GM23248 (cell line): ENCODE measurements around the gene SPATA32. TPM values are rescaled to one million over a fixed set of nuclear protein-coding genes. Genes with fewer than 3 reads are reported as not detected.
"Not testable (repeated sequence)": the region's sequence is repeated elsewhere in the genome, so short reads cannot be mapped to it uniquely, and the experiment has no call there.

Experiments
- DNase-seq: peaks from one replicate; pipeline ENCODE4 v3.0.0-alpha.2; 2015
- H2AFZ ChIP-seq: fragments of 200-600 bp; sonication (generic); 2 replicates; pipeline ENCODE4 v1.6.1; 2016; ENCODE audit warnings: antibody characterized with exemption
- H3F3A ChIP-seq: fragments of 200-600 bp; sonication (generic); 2 replicates; pipeline ENCODE4 v1.6.1; 2016; ENCODE audit warnings: mild to moderate bottlenecking, antibody characterized with exemption, mixed run types; ENCODE audit not compliant: insufficient read depth
- H3K27ac ChIP-seq: fragments of 200-600 bp; sonication (generic); 2 replicates; pipeline ENCODE4 v1.5.1; 2016; ENCODE audit warnings: mild to moderate bottlenecking
- H3K27me3 ChIP-seq: fragments of 200-600 bp; sonication (generic); replicated peaks from 2 replicates; pipeline ENCODE4 v1.6.1; 2016; ENCODE audit warnings: mild to moderate bottlenecking; ENCODE audit not compliant: insufficient read depth
- H3K36me3 ChIP-seq: fragments of 200-600 bp; sonication (generic); 2 replicates; pipeline ENCODE4 v1.6.1; 2016; ENCODE audit warnings: low read depth, mild to moderate bottlenecking
- H3K4me1 ChIP-seq: fragments of 200-600 bp; sonication (generic); 2 replicates; pipeline ENCODE4 v1.6.1; 2016; ENCODE audit warnings: mild to moderate bottlenecking; ENCODE audit not compliant: insufficient read depth
- H3K4me2 ChIP-seq: fragments of 200-600 bp; sonication (generic); one replicate; pipeline ENCODE4 v1.6.1; 2016; ENCODE audit warnings: mild to moderate bottlenecking; ENCODE audit not compliant: unreplicated experiment
- H3K4me3 ChIP-seq: fragments of 200-600 bp; sonication (generic); 2 replicates; pipeline ENCODE4 v1.5.1; 2016; ENCODE audit warnings: mild to moderate bottlenecking
- H3K79me2 ChIP-seq: fragments of 200-600 bp; sonication (generic); 2 replicates; pipeline ENCODE4 v1.6.1; 2016; ENCODE audit warnings: mild to moderate bottlenecking; ENCODE audit not compliant: insufficient read depth
- H3K9ac ChIP-seq: fragments of 200-600 bp; sonication (generic); 2 replicates; pipeline ENCODE4 v1.6.1; 2016; ENCODE audit warnings: mild to moderate bottlenecking
- H3K9me2 ChIP-seq: fragments of 200-600 bp; sonication (generic); 2 replicates; pipeline ENCODE4 v1.6.1; 2016; ENCODE audit warnings: mixed run types, mild to moderate bottlenecking, moderate library complexity; ENCODE audit not compliant: insufficient read depth
- H3K9me3 ChIP-seq: fragments of 200-600 bp; sonication (generic); one replicate; pipeline ENCODE4 v1.6.1; 2017; ENCODE audit warnings: low read depth
- H4K20me1 ChIP-seq: fragments of 200-600 bp; sonication (generic); 2 replicates; pipeline ENCODE4 v1.6.0; 2016; ENCODE audit not compliant: insufficient read depth
- EZH2 ChIP-seq: fragments of 200-600 bp; sonication (generic); IDR thresholded peaks from 2 replicates; pipeline ENCODE4 v1.6.1; 2018; ENCODE audit warnings: antibody characterized with exemption, mild to moderate bottlenecking; ENCODE audit not compliant: insufficient read depth, poor library complexity, severe bottlenecking
- EZH2phosphoT487 ChIP-seq: fragments of 200-600 bp; sonication (generic); IDR thresholded peaks from 2 replicates; pipeline ENCODE4 v1.6.1; 2018; ENCODE audit warnings: antibody characterized with exemption, moderate library complexity, mild to moderate bottlenecking, low read depth; ENCODE audit not compliant: insufficient read depth
- WGBS, 2 experiments: methylation state at CpG; one replicate each; pipeline ENCODE4 v1.1.6; 2015 to 2017; ENCODE audit warnings: low lambda C conversion rate in 2 of 2, low coverage in 1 of 2; ENCODE audit errors: missing lambda C conversion rate in 2 of 2; 5-methylcytosine and 5-hydroxymethylcytosine counted together
- in situ Hi-C: fragments of 300-500 bp; cut with MboI; formaldehyde crosslinking; loops from 2 replicates; pipeline ENCODE4 v1.15.0; 2020
- polyA plus RNA-seq: library from polyadenylated mRNA; unstranded; fragments of >200 nt; fragmentation: Nextera tagmentation; extraction: Ambion mirVana; gene quantifications from 2 replicates; pipeline ENCODE4 v1.2.1, GENCODE V29; 2016
- total RNA-seq: library from RNA; depleted of rRNA; stranded (reverse); fragments of >200 nt; shearing (Covaris generic); gene quantifications from 2 replicates; pipeline ENCODE4 v1.2.3, GENCODE V29; 2014

SPATA32 gene
- total and polyA plus RNA-seq, 2 experiments from 2014 or later = not detected

- H3K9me3 ChIP-seq = no peaks in the 10 kb centered on the region
- WGBS, 2 experiments = 48 to 50% methylated on average over 14 to 16 of the region's 16 CpGs
- H3K9ac ChIP-seq = no peak overlapping the region
- no peaks in the 10 kb centered on the region for H3K9me2 ChIP-seq
- H3K36me3 ChIP-seq = no peaks in the 10 kb centered on the region
- peaks cover 6% of the 10 kb centered on the region; the same call in 1 of the 2 replicates for H3F3A ChIP-seq
- no peak overlapping the region for H3K4me3 ChIP-seq
- in situ Hi-C loops = no loop called here
- no peaks in the 10 kb centered on the region for H3K27me3 ChIP-seq
- no peaks in the 10 kb centered on the region for H3K4me1 ChIP-seq
- H3K27ac ChIP-seq = no peak overlapping the region
- TF ChIP-seq EZH2 = no peak
- TF ChIP-seq EZH2phosphoT487 = no peak
- no peak for DNase-seq
- no peaks in the 10 kb centered on the region for H3K79me2 ChIP-seq
- H2AFZ ChIP-seq = no peak overlapping the region
- no peak overlapping the region for H3K4me2 ChIP-seq
- H4K20me1 ChIP-seq = no peaks in the 10 kb centered on the region
Observed at GRCh38 chr17:45257115-45257514, 4.8 kb downstream of the SPATA32 start.

- TF ChIP-seq EZH2phosphoT487 (no peak), EZH2 (no peak)
- DNase-seq = no peak
Observed at GRCh38 chr17:45256114-45256966, 5.6 kb downstream of the SPATA32 start.

GRCh38 chr17:45255358-45255757, 6.5 kb downstream of the SPATA32 start:
- Histone ChIP-seq H3K27ac (no peak overlapping the region), H3K9me2 (no peaks in the 10 kb centered on the region), H4K20me1 (no peaks in the 10 kb centered on the region), H3K27me3 (no peaks in the 10 kb centered on the region), H3F3A (peaks cover 6% of the 10 kb centered on the region; the same call in 1 of the 2 replicates), H3K9ac (no peak overlapping the region), H3K4me1 (no peaks in the 10 kb centered on the region), H3K36me3 (no peaks in the 10 kb centered on the region), H3K4me3 (no peak overlapping the region), H3K9me3 (no peaks in the 10 kb centered on the region), H3K79me2 (no peaks in the 10 kb centered on the region), H3K4me2 (no peak overlapping the region), H2AFZ (no peak overlapping the region)
- in situ Hi-C loops = no loop called here
- no peak for TF ChIP-seq EZH2
- TF ChIP-seq EZH2phosphoT487 = no peak
- no peak for DNase-seq
- WGBS, 2 experiments = 94% methylated on average over 8 of the region's 8 CpGs

More at GRCh38 chr17:45256114-45256966, 5.6 kb downstream of the SPATA32 start:
- Histone ChIP-seq H3K36me3 (no peaks in the 10 kb centered on the region), H3K4me2 (no peak overlapping the region), H3F3A (peaks cover 6% of the 10 kb centered on the region; the same call in 1 of the 2 replicates), H3K79me2 (no peaks in the 10 kb centered on the region), H3K27me3 (no peaks in the 10 kb centered on the region), H3K27ac (no peak overlapping the region), H3K9me2 (no peaks in the 10 kb centered on the region), H3K9me3 (no peaks in the 10 kb centered on the region), H3K4me1 (no peaks in the 10 kb centered on the region), H2AFZ (no peak overlapping the region), H4K20me1 (no peaks in the 10 kb centered on the region), H3K4me3 (no peak overlapping the region), H3K9ac (no peak overlapping the region)
- in situ Hi-C loops = no loop called here
- 78 to 83% methylated on average over 12 to 14 of the region's 14 CpGs for WGBS, 2 experiments

GRCh38 chr17:45253879-45254278, 8.0 kb downstream of the SPATA32 start:
- no peaks in the 10 kb centered on the region for H3K27me3 ChIP-seq
- H3K4me1 ChIP-seq = no peaks in the 10 kb centered on the region
- H3K9me2 ChIP-seq = no peaks in the 10 kb centered on the region
- H3K27ac ChIP-seq = no peak overlapping the region
- WGBS, 2 experiments = 89 to 94% methylated on average over 4 of the region's 4 CpGs
- no peak for TF ChIP-seq EZH2
- no peak for TF ChIP-seq EZH2phosphoT487
- no peak overlapping the region for H3K9ac ChIP-seq
- no peak for DNase-seq
- H3F3A ChIP-seq = peaks cover 4% of the 10 kb centered on the region; the same call in 1 of the 2 replicates
- no peak overlapping the region for H2AFZ ChIP-seq
- H4K20me1 ChIP-seq = no peaks in the 10 kb centered on the region
- no peaks in the 10 kb centered on the region for H3K9me3 ChIP-seq
- H3K4me2 ChIP-seq = no peak overlapping the region
- no peaks in the 10 kb centered on the region for H3K36me3 ChIP-seq
- H3K4me3 ChIP-seq = no peak overlapping the region
- no peaks in the 10 kb centered on the region for H3K79me2 ChIP-seq
- in situ Hi-C loops = no loop called here

- WGBS, 2 experiments = 83 to 85% methylated on average over 7 of the region's 7 CpGs
- DNase-seq, H3K79me2 ChIP-seq, H3F3A ChIP-seq, H2AFZ ChIP-seq, H3K27ac ChIP-seq, H3K4me3 ChIP-seq, H3K36me3 ChIP-seq, H3K9me2 ChIP-seq, H4K20me1 ChIP-seq, H3K4me2 ChIP-seq, in situ Hi-C loops, H3K27me3 ChIP-seq, H3K9ac ChIP-seq, H3K4me1 ChIP-seq, H3K9me3 ChIP-seq: not testable (repeated sequence)
Observed at GRCh38 chr17:45253237-45253636, 8.7 kb downstream of the SPATA32 start.
